ENCODE results near the gene ELMO2.

DNA sequence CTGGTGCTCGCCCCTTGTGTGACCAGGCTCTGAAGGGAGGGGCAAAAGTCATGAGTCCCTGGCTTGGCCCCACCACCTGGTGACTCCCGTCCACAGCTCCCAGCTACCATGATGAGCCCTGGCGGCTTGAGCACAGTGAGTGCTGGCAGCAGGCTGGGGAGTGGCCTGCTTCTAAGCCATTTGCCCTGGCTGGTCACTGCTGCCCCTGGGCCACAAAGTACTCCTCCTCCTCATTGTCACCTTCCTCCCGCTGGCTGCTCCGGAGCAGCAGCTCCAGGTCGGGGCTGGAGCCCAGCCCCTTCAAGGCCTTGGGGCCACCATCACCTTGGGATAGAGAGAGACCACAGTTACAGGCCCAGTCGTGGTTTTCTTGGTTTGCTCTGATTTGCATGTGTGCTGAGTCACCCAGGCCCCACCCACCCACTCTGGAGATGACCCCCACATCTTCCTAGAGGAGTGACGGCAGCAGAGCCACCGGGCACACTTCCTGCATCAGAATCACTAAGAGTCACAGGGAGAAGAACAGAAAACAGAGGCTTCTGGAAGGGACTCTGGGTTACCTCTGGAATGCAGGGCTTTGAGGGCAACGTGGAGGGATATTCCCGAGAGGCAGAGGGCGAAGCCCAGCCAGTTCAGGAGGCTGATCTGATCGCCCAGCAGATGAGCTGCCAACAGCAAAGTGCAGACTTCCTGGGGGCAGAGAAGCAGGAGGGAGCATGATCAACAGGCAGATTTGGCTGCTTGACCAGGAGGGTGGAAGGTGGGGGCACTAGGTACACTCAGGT is 56.0 kb downstream of the ELMO2 start:
- no peak for TF ChIP-seq EZH2 (optimal IDR thresholded peaks at IDR 0.05; ENCODE audit: low read depth, low read length)
- TF ChIP-seq, protein P1, sequence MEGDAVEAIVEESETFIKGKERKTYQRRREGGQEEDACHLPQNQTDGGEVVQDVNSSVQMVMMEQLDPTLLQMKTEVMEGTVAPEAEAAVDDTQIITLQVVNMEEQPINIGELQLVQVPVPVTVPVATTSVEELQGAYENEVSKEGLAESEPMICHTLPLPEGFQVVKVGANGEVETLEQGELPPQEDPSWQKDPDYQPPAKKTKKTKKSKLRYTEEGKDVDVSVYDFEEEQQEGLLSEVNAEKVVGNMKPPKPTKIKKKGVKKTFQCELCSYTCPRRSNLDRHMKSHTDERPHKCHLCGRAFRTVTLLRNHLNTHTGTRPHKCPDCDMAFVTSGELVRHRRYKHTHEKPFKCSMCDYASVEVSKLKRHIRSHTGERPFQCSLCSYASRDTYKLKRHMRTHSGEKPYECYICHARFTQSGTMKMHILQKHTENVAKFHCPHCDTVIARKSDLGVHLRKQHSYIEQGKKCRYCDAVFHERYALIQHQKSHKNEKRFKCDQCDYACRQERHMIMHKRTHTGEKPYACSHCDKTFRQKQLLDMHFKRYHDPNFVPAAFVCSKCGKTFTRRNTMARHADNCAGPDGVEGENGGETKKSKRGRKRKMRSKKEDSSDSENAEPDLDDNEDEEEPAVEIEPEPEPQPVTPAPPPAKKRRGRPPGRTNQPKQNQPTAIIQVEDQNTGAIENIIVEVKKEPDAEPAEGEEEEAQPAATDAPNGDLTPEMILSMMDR (IDR thresholded peaks at IDR 0.05; ENCODE audit: low read length) = no peak
